ENCODE measurements around the gene EMX2.

The EMX2 gene

DNA sequence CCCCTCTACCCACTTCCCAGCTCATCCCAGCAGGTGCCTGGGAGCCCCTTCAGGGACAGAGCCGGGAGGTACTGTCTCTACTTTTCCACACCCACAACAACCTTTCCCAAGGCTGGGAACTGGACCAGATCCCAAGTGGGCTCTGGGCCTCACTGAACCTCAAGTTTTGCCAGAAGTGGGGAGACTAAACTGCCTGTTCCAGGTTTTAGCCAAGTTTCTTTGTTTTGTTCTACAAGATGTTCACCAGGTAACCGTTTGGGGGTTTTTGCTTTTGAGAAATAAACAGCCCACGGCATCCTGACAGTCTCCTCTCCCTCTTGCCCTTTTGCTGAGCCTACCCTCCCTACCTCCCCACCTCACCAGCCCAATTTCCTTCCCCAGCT is 10.6 kb upstream of the EMX2 start:
- no peak for DNase-seq (ENCODE audit: low read depth)

DNA sequence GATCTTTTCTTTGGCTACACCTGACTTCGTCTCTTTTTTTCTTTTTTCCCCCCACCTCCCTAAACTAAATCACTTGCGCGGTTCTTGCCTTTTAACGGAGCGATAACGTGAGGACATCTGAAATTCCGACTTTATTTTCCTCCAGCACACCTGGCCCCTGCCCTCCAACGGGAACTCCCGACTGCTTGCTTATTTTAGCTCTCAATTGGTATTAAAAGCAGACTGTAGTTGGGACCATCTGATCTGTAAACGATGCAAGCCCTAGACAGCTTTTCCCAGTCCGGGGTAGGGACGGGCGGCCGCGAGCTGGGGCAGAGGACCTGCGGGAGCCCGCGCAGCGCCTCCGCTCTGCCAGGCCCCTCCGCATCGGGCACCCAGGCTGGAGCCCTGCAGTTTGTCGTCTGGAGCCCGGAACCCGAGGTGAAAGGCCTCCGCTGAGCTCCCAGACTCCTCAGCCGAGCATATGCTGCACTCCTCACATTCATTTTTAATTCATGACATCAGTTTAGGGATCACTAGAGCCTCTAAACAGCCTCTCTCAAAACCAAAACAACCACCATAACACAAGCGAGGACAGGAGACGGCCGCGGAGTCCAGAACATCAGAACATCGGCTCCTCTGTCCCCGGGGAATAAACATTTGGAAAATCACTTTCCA is 10.0 kb upstream of the EMX2 start:
- DNase-seq (ENCODE audit: low read depth), result no peak

DNA sequence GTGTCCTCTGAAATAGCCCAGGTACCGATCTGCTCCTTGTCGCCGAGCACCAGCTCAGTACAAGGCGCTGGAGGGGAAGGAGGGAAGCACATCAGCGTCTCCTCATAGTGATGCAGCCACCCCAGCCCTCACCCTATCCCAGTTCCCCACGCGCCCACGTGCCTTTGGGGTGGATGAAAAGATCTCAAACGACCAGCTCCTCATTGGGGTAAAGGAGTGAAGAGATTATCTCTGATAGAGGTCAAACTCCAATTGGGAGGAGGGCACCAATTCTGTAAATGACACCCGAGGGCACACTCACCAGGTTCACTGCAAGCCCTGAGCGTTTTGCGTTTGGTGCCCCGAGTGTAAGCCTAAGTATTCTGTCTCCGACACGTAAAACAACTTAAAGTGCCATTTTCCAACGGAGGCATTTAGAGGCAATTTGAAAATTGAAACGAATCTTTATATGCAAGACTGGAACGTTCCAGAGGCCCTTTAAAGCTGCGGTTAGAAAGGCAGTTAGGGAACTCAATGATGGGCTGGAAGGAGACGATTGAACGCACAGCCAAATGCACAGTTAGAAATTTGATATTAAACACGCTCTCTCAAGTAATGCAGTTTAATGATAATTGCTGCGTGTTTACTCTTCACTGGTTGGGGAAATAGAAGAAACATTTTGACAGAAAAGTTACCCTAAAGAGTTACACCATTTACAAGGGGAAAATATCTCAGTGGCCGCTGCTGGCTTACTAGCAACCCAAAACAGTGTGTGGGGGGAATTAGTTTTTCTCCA is 8.9 kb upstream of the EMX2 start:
- DNase-seq (ENCODE audit: low read depth), result no peak

DNA sequence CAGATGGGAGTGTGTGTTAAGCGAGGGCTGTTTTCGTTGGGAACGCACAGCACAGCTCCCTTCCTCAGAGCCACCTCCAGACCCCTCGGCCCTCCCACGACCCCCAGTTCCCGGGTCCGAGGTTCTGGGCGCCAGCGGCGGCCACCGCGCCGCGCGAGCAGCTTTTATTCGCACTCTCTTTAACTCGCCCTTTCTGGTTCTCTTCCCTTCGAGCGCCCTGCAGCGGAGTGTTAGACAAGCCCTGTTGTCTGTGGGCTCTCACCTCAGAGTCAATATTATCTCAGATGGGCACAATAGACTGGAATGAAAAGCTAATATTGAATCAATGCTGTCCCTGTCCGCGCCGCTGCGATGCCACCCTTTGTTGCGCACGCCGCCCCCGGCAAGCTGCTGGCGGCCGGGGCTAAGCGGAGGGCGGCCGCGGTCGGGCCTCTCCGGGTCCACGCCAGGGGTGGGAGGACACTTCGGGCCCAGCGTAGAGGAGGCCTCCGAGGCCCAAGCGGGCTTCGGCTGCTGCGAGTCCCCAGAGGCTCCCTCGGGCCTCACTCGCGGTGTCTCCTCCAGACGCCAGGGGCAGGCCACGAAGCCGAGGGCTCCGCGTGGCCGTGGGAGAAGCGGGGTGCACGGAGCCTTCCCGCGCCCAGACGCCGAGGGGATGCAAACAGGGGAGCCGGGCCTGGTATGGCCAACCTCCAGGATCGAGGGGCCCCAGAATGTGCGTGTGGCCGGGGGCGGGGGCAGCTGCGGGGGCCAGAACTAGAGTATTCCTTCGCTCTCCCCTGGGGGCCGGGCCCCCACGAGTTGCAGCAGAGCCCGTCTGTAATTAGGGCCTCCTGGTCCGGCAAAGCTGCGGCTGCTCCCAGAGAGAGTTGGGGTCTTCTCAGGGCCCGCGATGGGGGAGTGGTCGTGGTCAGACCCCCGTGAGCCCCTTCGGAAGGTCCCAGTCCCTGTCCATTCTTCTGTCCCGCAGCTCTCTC is 7.9 kb upstream of the EMX2 start:
- no peak for DNase-seq (ENCODE audit: low read depth)

DNA sequence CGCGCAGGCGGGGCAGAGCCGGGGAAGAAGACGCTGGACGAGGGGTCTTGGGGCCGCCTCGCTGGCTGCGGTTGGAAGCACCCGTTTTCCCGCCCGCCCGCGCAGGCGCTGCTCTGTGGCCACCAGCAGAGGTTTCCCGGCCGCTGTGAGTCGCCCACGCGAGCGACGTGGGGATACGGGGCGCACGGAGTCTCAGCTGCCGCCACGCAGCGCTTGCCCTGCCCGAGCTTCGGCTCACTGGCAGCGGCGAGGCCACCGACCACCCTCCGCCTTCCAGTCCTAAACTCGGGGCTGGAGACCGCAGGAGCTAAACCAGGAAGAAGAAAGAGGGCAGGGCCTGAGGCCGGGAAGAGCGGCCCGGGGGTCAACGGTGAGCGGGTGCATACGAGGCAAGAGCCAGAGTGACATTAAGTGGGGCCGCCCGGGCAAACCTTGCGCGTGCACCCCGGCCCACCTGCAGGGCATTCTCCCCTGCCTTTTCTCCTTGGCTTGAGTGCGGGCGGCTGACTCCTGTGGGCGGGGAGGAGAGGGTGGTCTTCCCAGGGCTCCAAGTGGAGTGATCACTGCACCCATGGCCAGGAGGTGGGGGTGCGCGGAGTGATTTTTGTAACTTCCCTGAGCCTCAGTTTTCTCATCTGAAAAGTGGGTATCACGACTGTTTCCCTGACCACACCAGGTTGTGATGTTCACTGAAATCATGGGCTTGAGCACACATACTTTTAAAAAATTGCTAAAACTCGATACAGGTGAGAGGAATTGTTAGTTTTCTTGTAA is 7.1 kb upstream of the EMX2 start:
- DNase-seq (ENCODE audit: low read depth), result no peak

DNA sequence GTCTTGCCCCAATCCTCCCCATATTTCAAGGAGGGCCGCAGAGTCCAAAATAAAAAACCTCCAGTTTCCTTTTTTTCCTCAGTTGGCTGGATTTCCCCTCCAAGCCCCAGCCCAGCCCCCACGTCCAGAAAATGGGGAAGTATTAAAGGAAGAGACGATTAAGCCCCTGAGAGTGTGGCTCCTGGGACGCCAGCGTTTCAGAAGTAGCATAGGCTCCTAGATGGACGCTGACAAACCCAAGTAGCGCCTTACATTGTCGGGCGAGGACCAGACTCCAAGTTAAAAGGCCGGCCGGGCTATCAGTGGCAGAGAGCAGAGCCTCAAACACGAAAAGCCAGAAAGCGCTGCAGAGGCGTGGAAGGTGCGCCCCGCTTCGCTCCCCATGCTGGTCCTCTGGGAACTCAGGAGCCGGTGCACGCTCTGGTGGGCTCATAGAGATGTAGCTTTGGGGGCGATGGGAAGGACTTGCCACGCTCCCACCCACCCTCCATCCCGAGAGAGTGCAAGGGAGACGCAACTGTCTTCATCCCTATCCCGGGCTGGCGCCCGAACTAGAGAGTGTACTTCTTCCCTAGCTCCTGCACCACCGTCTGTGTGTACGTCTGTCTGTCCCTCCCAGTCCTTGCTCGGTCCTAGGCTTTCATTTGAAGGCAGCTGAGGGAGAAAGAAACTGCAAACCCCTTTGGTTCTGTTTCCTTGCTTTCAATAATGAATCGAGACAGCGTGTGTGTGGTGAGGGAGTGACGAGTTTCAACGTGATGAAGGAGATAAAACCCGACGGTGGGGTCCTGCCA is 6.3 kb upstream of the EMX2 start:
- DNase-seq (ENCODE audit: low read depth), result no peak

DNA sequence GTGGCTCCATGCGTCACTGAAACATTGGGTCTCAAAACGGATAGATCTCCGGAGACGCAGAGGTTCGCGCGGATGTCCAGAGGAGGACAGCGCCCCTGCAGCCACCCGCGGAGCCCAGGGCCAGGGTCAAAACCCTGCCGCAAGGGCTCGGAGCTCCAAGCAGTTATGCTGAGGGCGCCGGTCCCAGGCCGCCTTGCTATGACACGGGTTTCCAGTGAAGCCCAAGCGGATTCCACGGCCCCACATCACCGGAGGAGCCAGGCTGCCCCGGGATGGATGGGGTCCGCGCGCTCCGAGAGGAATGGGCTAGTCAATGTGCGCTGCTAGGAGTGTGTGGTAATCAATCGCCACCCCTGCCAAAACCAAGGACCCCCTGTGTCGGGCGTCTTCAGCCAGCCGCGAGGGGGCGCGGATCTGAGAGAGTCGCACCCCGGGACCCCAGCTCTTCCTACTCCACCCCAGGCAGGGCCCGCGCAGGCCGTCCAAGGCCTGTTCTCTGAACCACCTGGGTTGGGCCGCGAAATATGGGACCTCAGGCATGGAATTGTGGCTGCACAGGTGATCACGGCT is 5.6 kb upstream of the EMX2 start:
- DNase-seq (ENCODE audit: low read depth), result no peak

DNA sequence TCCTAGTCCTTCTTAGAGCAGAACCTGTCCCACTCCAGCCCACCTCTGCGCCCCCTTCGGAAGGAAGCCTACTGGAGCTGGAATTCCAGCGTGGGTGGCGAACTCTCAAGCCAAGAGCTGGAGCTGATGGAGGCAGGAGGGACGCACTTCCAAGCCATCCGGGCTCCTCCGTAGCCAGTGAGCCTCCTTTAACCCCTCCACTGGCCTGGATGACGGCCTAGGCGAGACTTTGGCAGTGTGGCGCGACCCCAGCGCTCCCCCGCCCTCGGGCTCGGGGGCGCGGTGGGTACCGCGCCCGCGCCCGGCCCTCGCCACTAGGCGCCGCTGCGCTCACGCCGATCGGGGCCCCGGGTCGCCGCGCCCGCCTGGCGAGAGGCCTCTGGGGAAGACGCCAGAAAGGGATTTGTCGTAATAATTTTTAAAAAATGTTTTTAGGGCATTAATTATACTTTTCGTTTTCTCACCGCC is 5.1 kb upstream of the EMX2 start:
- DNase-seq (ENCODE audit: low read depth), result no peak

DNA sequence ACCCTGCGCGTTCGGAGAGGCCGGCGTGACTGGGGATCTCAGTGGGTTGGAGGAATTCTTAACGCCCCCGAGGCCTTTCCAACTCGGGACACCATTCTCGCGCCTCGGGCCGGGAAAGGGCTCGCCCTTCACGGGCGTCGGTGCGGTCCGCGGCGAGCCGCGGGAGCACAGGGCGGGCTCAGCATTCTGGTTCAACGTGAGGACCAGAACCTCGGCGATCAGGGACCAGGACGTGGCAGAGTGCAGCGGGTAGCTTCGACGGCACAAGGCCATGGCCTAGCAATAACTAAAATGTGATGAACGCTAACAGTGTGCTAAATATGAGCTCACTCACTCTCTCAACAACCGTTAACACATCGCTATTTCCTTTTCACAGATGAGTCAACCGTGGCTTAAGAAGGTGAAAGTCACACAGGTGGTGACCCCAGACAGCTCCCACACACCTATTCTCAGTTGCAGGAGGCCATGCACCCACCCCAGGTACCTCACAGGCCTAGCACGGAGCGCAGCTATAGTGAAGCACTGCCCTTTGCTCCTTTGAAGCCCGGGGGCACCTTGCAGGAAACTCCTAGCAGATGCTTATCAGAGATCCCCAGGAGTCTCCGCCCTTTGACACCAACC is 4.5 kb upstream of the EMX2 start:
- DNase-seq (ENCODE audit: low read depth), result no peak

DNA sequence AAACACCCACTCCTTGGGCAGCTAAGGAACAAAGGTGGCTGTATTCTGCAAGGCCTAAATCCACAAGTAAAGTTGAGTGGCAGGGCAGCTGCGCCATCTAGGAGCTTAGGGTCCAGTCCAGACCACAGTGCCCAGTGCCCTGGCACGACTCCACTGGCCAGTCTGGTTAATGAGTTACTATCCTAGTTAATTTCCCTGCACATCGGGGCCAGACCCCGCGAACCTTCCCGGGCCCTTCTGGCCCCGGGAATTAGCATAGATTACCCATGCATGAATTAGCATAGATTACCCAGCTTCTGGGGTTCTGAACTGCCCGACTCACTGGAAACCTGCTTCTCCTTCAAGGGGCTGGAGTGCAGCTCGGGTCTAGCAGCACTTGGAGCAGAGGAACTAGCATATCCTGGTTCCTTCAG is 3.2 kb upstream of the EMX2 start:
- no peak for DNase-seq (ENCODE audit: low read depth)

DNA sequence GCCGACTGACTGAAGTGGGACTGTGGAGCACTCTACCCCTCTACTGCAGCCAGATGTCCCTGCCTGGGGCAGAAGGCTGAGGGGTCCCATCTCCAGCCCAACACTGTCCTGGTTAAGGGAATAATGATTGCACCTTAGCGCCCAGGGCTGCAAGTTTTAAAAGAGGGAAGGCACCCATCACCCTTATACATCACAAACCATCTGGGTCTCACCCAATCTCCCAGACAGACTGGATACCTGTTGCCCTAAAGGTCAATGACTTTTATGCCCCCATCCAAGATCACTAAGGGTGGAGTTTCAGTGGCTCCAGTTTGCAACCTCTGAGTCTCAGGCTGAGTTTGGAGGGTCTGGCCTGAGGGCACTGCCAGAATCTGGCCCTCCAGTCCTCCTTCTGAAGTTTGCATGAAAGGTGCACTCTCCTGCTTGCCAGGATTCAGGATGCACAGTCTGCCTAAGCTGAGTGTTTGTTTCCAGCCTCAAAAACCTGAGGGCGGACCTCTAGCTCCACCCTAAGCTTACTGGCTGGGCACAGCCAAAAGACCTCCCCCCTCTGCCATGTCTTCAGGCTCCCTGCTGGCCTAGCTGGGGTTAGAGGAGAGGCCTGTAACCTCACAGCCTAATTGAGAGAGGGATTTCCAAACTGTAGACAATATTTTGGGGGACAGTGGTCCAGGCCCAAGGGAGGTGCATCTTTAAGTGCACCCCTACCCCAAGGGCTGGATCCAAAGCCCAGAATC is 2.5 kb upstream of the EMX2 start:
- no peak for DNase-seq (ENCODE audit: low read depth)

DNA sequence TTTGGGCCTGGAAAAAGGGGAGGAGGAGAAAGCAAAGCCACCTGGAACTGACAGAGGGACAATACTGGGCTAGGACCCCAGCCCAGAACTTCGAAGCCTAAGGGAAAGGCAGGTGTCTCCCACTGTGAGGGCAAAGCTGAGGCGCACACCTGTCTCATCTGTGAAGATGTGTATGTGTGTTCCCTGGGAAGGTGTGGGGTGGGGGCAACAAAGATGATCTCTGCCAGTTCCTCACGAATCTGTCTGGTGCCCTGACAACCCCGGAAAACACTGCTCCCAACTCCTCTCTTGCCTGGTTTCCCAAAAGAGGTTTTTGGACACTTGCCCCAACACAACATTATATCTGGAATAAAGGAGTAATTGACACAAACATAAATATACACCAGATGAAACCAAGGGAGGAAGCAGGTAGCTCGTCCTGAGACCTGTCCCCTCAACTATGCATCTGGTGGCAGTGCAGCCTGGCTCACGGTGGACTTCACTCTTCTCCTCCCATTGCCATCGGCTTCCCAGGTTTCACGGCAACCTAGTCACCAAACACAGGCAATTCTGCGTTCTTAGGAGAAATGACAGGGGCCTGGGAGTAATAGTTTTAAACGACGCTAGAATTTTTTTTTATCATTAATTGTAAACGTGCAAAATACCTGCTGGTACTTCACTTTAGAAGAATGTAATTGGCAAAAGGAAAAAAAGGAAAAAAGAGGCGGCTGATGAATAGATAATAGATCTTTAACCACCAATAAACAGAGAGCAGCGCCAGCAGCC is 1.7 kb upstream of the EMX2 start:
- no peak for DNase-seq (ENCODE audit: low read depth)

DNA sequence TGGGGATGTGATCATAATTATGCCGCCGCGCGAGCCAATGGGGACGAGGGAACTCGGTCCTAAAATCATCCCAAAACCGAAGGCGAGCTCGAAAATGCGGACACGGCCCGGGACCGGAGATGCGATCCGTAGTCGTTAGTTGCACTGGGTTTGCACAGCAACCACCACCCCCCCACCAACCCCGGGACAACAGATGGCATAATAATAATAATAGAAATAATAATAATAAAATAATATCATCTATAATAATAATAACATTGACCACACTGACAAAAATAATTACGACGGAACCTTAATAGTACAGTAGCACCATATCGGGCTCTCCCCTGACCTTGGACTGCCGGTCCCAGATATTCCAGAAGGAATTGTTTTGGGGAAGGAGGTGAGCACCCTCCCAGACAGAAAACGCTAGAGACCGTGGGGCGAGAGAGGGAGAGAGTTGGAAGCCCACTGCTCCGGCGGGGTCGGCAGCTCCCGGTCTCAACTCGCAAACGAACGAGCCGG is 1.1 kb upstream of the EMX2 start:
- DNase-seq (ENCODE audit: low read depth), result no peak

DNA sequence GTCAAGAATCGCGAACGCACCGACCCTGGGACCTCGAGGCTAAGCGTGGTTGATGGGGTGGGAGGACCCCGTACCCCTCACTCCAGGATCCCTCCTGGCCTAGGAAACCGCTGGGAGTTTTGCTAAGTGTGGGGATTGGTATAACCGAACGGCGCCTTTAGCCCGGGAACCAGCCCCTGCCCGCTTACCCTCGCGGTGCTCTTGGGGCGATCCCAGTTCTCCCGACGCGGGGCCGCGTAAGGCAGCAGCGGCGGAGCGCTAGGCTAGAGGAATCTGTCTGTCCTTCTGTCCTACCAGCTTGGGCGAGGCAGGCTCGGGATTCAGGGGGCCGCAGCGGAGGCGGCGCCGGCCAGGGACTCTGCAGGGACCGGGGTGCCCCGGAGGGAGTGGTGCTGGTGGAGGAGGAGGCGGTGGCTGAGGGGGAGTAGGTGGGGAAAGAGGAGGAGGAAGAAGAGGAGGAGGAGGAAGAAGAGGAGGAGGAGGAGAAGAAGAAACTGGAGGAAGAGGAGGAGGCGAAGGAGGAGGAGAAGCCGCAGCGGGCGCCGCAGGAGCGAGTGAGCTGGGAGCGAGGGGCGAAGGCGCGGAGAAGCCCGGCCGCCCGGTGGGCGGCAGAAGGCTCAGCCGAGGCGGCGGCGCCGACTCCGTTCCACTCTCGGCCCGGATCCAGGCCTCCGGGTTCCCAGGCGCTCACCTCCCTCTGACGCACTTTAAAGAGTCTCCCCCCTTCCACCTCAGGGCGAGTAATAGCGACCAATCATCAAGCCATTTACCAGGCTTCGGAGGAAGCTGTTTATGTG is 439 bp upstream of the EMX2 start:
- DNase-seq (ENCODE audit: low read depth), result peak; percentile 88

DNA sequence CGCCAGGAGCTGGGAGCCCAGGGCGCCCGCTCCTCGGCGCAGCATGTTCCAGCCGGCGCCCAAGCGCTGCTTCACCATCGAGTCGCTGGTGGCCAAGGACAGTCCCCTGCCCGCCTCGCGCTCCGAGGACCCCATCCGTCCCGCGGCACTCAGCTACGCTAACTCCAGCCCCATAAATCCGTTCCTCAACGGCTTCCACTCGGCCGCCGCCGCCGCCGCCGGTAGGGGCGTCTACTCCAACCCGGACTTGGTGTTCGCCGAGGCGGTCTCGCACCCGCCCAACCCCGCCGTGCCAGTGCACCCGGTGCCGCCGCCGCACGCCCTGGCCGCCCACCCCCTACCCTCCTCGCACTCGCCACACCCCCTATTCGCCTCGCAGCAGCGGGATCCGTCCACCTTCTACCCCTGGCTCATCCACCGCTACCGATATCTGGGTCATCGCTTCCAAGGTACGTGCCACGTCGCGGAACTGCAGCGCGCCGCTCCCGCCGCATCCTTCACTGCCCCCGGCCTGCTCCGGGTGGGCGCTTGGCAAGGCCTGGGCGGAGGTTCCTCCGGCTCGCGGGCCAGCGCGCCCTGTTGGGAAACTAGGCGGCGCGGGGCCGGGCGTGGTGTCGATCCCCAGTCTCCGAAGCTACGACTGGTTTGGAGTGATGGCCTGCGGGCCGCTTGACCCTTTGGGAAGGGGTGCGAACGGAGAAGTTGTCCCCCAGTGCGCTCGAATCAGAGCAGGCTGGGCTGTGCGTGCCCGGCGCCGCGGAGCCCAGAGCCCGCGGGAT is 868 bp downstream of the EMX2 start:
- DNase-seq (ENCODE audit: low read depth), result no peak

DNA sequence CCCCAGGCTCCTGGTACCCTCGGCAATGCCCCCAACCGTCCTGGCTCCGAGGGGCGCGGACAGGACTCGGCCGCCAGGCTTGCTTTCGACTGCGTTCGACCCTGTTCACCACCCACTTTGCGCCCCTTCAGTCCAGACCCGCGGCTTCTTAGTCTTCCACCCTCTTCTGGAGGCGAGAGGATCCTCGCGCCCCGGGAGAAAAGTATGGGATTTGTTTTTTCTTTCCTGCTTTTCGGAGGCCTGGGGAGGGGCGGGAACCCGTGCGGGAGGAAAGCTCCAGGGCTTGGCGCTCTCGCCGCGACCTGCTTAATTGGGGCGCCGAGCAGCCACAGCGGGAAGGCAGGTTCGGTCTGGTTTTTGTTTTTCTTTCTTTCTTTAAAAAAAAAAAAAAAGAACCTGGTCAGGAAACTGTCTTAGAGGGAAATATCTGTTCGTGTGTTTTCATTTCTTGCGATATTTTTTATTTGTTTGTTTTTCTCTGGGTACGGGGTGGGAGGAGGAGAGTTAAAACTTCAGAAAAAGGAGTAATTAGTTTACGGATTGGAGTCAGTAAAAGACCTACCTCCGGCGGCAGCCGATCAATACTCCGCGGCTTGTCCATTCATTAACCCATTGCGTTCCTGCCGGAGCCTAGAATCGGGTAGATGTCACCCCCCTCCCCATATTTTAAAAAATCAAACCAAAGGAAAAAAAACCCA is 1.6 kb downstream of the EMX2 start:
- DNase-seq (ENCODE audit: low read depth), result no peak
